ENCODE results near the gene OR2L5. TPM values are rescaled to one million over a fixed set of nuclear protein-coding genes. Genes with fewer than 3 reads are reported as not detected.
A peak's percentile ranks its signal among the peaks of the same experiment; 100 is the strongest.

OR2L5 gene
- total RNA-seq (2014; rRNA removed; shearing (Covaris generic)) = not detected in 2 replicates

GRCh38 chr1:248013229-248013710 lies at the start of gene OR2L5:
Gene OR2L5, plus strand, starts transcription at chr1:248013660. Its CDS starts 8,288 bp downstream, at chr1:248021948.
- no peak for DNase-seq (ENCODE audit: low read depth)

GRCh38 chr1:247964933-247965332 lies 48.5 kb upstream of the OR2L5 start, which contains the start of gene OR2AK2:
Gene OR2AK2, plus strand, starts transcription at chr1:247965233. Its CDS starts 144 bp downstream, at chr1:247965377.
- no peak for DNase-seq (ENCODE audit: low read depth)

GRCh38 chr1:247966532-247967204 lies 46.8 kb upstream of the OR2L5 start:
- no peak for DNase-seq (ENCODE audit: low read depth)

GRCh38 chr1:247992986-247993385 lies 20.5 kb upstream of the OR2L5 start:
- no peak for DNase-seq (ENCODE audit: low read depth)

GRCh38 chr1:247998811-247999210 lies 14.6 kb upstream of the OR2L5 start:
- no peak for DNase-seq (ENCODE audit: low read depth)

GRCh38 chr1:248000169-248000568 lies 13.3 kb upstream of the OR2L5 start:
- DNase-seq (ENCODE audit: low read depth) = peak; percentile 18

GRCh38 chr1:248007778-248008177 lies 5.7 kb upstream of the OR2L5 start:
- no peak for DNase-seq (ENCODE audit: low read depth)

GRCh38 chr1:248009681-248010080 lies 3.8 kb upstream of the OR2L5 start:
- no peak for DNase-seq (ENCODE audit: low read depth)

GRCh38 chr1:248015803-248016202 lies 2.3 kb downstream of the OR2L5 start:
- DNase-seq (ENCODE audit: low read depth) = no peak

- DNase-seq (ENCODE audit: low read depth) = no peak
Observed at GRCh38 chr1:248029770-248030169, 16.3 kb downstream of the OR2L5 start, which contains the start of gene OR2L2. Gene OR2L2, plus strand, starts transcription at chr1:248030070. Its CDS starts 8,198 bp downstream, at chr1:248038268.

GRCh38 chr1:248045209-248045608 lies 31.7 kb downstream of the OR2L5 start:
- no peak for DNase-seq (ENCODE audit: low read depth)

GRCh38 chr1:248046536-248046935 lies 33.1 kb downstream of the OR2L5 start, which contains the start of gene OR2L3:
Gene OR2L3, plus strand, starts transcription at chr1:248046836. Its CDS starts 13,846 bp downstream, at chr1:248060682.
- no peak for DNase-seq (ENCODE audit: low read depth)

- no peak for DNase-seq (ENCODE audit: low read depth)
Observed at GRCh38 chr1:248047008-248047407, 33.5 kb downstream of the OR2L5 start.

- no peak for DNase-seq (ENCODE audit: low read depth)
Observed at GRCh38 chr1:248054671-248055070, 41.2 kb downstream of the OR2L5 start.

GRCh38 chr1:248055261-248055660 lies 41.8 kb downstream of the OR2L5 start:
- DNase-seq (ENCODE audit: low read depth) = peak; percentile 35

GRCh38 chr1:248065071-248065470 lies 51.6 kb downstream of the OR2L5 start:
- DNase-seq (ENCODE audit: low read depth) = no peak

GRCh38 chr1:248065604-248066003 lies 52.1 kb downstream of the OR2L5 start:
- no peak for DNase-seq (ENCODE audit: low read depth)

Other genes with a start within 250 kb of the OR2L5 start
- gene OR14A16, start 189.5 kb upstream of the OR2L5 start, total RNA-seq (2014; rRNA removed; shearing (Covaris generic)) = not detected in 2 replicates
- 0.11 TPM in 1 of 2 replicates, not detected in the other for gene OR11L1, start 171.8 kb upstream of the OR2L5 start, total RNA-seq (2014; rRNA removed; shearing (Covaris generic))
- gene TRIM58, start 156.5 kb upstream of the OR2L5 start, total RNA-seq (2014; rRNA removed; shearing (Covaris generic)) = 29.7 and 33.5 TPM in 2 replicates
- 3.8 and 6.7 TPM in 2 replicates for gene OR2W3, start 118.1 kb upstream of the OR2L5 start, total RNA-seq (2014; rRNA removed; shearing (Covaris generic))
- gene OR2T8, start 93.4 kb upstream of the OR2L5 start, total RNA-seq (2014; rRNA removed; shearing (Covaris generic)) = 0.23 and 1.3 TPM in 2 replicates
- not detected in 2 replicates for gene OR2AJ1, start 88.8 kb upstream of the OR2L5 start, total RNA-seq (2014; rRNA removed; shearing (Covaris generic))
- gene OR2L8, start 64.8 kb upstream of the OR2L5 start, total RNA-seq (2014; rRNA removed; shearing (Covaris generic)) = not detected in 2 replicates
- gene OR2AK2, start 48.4 kb upstream of the OR2L5 start, total RNA-seq (2014; rRNA removed; shearing (Covaris generic)) = not detected in 2 replicates
- 0.06 TPM in 1 of 2 replicates, not detected in the other for gene OR2L2, start 16.4 kb downstream of the OR2L5 start, total RNA-seq (2014; rRNA removed; shearing (Covaris generic))
- not detected in 2 replicates for gene OR2L3, start 33.2 kb downstream of the OR2L5 start, total RNA-seq (2014; rRNA removed; shearing (Covaris generic))
- gene OR2L13, start 81.5 kb downstream of the OR2L5 start, total RNA-seq (2014; rRNA removed; shearing (Covaris generic)) = 0.06 TPM in 1 of 2 replicates, not detected in the other
- not detected in 2 replicates for gene OR2M5, start 131.5 kb downstream of the OR2L5 start, total RNA-seq (2014; rRNA removed; shearing (Covaris generic))
- gene OR2M2, start 161.2 kb downstream of the OR2L5 start, total RNA-seq (2014; rRNA removed; shearing (Covaris generic)) = not detected in 2 replicates
- not detected in 2 replicates for gene OR2M3, start 183.6 kb downstream of the OR2L5 start, total RNA-seq (2014; rRNA removed; shearing (Covaris generic))
- gene OR2M4, start 217.8 kb downstream of the OR2L5 start, total RNA-seq (2014; rRNA removed; shearing (Covaris generic)) = not detected in 2 replicates

All from Daoy (cell line).